GM21528 (cell line): ENCODE results near the gene SELENOK.
A peak's percentile ranks its signal among the peaks of the same experiment; 100 is the strongest.

Source experiments
- ATAC-seq: cut with Tn5 transposase; IDR thresholded peaks from one replicate; pipeline ENCODE4 v1.9.1; 2021; ENCODE audit warnings: mild to moderate bottlenecking, moderate library complexity; ENCODE audit not compliant: unreplicated experiment, low FRiP score

The SELENOK gene

GRCh38 chr3:53885239-53885638 lies 6.4 kb downstream of the SELENOK start:
- no peak for ATAC-seq

GRCh38 chr3:53884623-53885022 lies 7.0 kb downstream of the SELENOK start:
- ATAC-seq: no peak

GRCh38 chr3:53883008-53883407 lies 8.7 kb downstream of the SELENOK start:
- ATAC-seq: no peak

- peak; percentile 83 for ATAC-seq
Measured at GRCh38 chr3:53881691-53882593, 9.7 kb downstream of the SELENOK start, which contains the start of gene ACTR8. TSS of gene ACTR8 (minus strand) at chr3:53882152. CDS start at chr3:53882101, 51 bp downstream.

DNA sequence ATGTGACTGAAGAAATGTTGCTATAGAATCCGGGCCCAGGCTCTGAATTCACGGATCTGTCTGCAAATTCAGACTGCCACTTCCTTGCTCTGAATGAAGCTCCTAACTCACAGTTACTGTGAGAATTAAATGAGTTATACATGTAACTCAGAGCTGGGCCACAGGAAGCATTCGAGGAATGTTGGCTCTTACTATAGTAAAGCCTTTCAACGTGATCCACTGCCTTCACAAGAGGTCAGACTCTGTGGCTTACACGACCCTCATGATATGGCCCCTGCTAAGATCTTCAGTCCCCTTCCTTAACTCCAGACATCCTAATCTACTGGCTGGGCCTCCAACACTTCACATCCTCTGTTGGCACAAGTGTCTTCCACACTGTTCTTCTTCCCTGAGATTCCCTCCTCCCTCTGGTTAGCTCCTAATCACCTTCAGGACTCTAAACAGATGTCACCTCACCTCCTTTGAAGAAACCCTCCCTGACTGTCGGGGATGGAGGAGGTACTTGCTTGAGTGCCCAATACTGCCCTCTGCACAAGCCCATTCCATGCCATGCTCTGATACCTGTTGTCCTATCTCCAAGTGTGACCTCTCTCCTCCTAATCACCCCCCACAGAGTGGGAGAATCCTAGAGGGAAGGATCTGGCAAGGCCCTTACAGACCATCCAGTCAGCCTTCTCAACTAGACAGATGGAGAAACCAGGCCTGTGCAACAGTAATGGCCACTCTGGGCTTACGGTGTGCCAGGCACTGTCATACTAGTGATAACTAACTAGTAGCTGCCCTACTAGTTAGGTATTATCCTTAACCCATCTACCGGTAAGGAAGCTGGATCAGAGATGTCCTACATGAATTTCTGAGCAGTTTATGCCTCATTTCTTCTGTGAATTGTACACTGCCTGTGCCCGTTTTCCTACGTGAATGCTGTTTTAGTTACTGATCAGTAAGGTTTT lies 11.0 kb downstream of the SELENOK start:
- no peak for ATAC-seq

DNA sequence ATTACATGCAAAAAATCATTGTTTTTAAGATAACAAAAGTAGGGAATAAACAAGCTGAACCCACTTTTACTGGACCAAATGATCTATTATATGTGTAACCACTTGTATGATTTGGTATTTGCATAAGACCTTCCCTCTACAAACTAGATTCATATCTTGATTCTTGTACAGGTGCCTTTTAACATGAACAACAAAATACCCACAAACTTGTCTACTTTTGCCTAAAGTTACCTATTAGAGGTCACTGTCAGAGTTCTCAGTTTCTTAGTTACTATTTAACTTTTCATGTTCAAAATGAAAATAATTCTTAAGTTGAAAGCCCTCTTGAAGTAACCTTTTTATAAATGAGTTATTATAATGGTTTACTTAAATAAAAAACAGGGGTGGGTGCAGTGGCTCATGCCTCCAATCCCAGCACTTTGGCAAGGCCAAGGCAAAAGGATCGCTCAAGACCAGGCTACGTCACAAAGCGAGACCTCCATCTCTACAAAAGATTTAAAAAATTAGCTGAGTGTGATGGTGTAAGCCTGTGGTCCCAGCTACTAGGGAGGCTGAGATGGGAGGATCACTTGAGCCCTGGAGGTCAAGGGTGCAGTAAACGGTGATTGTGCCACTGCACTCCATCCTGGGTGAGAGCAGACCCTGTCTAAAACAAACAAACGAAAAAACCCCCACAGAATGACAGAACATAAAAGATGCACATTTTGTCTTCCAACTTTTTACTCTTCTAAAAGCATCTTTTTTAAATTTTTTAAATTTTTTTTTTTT lies 25.7 kb downstream of the SELENOK start:
- no peak for ATAC-seq

GRCh38 chr3:53863145-53863544 lies 28.5 kb downstream of the SELENOK start:
- ATAC-seq: no peak

DNA sequence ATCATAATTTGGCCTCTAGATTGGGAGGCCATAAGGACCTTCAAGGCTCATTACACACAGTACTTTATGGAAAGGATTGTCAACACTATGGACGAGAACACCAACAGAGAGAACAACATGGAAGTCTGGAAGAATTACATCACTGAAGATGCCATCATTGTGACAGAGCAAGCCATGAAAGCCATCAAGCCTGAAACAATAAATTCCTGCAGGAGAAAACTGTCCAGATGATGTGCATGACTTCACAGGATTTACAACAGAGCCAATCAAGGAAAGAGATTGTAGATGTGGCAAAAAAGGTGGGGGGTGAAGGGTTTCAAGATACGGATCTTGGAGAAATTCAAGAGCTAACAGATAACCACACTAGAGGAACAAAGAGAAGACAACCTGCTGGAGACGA lies 29.4 kb downstream of the SELENOK start:
- no peak for ATAC-seq

DNA sequence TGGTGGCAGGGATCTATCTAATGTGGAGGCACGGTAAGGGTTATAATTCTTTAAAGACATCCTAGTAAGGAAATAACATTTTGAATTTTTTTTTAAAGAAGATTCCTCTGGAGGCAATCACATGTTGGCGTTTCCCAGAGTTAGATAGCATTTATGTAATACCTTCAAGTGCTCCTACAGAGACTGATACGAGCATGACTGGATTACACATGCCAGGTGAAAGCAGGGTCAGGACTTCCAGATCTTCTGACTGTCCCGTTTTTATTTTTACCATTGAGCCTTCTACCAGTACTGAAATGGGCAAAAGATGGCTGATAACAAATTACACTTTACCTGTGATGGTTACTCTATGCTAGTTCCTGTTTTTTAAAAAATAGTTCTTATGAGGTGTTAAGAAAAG lies 31.5 kb downstream of the SELENOK start:
- no peak for ATAC-seq

DNA sequence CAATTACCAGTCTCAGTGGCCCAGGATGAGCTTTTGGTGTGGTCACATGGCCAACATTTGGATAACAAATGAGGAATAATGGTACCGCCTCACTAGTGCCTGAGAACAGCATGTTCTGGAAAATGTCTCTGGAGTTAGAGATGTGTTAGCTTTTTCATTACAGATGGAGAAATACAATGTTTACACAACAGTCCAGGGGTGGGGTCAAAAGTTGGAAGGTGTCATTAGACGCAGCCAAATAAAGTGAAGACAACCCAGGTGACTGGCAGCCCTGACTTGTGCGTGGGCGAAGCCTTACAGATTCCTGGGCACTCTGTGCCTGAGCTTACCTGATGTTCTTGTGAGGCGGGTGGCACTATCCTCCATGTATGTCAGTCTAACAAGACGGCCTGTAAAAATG lies 32.5 kb downstream of the SELENOK start:
- no peak for ATAC-seq

DNA sequence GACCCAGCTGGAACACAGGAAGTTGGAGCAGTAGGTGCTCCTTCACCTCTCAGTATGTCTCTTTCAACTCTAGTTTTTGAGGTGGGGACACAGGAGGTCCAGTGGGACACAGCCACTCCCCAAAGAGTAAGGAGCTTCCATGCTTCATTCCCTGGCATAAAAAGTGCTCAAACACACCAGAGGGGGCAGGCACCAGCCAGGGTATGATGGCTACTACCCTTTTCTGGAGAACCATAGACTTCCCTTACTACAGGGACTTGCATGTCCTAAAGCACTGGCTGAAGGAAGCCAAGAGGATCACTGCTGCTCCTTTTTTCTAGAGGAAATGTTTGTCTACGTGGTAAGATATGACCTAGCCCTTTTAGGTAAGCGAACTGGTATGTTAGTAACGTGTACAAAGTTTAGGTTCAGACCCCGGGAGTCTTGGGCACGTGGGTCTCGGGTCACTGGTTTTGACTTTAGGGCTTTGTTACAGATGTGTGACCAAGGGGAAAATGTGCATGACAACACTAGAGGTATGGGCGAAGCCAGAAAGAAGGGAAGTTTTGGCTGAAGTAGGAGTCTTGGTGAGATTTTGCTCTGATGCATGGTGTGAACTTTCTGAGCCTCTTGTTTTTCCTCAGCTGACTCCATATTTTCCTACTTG lies 33.4 kb downstream of the SELENOK start:
- ATAC-seq: no peak

GRCh38 chr3:53856964-53857363 lies 34.7 kb downstream of the SELENOK start:
- no peak for ATAC-seq

DNA sequence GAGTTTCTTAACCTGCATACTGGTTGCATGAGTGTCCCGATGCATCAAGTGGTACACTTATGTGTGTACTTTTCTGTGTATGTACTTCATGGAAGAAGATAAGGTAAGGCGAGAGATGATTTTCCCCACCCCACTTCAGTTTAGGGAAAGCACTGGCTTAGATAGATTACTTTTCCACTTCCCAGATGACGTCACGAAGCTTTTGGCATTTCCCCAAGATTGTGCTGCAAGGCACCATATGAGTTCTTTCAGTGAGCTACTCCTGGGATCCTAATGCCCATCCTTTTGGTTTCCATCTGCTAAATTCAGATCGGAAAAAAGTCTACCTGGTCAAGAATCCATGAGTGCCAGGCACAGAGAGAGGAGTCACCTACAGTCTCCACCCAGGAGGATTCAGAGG lies 40.8 kb downstream of the SELENOK start:
- no peak for ATAC-seq

GRCh38 chr3:53849916-53850315 lies 41.7 kb downstream of the SELENOK start:
- ATAC-seq: no peak

GRCh38 chr3:53846851-53847155 lies 44.9 kb downstream of the SELENOK start:
- ATAC-seq: no peak

- peak; percentile 48 for ATAC-seq
Measured at GRCh38 chr3:53846134-53846850, 45.4 kb downstream of the SELENOK start, which contains the start of the genes CHDH and IL17RB. TSS of gene CHDH (minus strand) at chr3:53846419. CDS start at chr3:53824008, 22,411 bp downstream. TSS of gene IL17RB (plus strand) at chr3:53846568. CDS start at chr3:53846589, 21 bp downstream.

DNA sequence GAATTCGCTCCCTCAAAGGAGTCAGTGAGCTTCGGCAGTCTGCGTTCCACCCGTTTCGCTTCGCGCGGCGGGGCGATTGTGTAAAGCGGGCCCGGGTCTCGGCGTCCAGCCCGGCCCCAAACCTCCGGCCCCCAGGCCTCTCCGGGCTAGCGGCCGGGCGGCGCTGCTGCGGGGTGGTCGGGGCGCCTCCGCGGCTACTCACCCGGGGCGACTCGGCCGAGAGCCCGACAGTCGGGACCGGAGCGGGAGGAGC lies 45.9 kb downstream of the SELENOK start:
- ATAC-seq: no peak

DNA sequence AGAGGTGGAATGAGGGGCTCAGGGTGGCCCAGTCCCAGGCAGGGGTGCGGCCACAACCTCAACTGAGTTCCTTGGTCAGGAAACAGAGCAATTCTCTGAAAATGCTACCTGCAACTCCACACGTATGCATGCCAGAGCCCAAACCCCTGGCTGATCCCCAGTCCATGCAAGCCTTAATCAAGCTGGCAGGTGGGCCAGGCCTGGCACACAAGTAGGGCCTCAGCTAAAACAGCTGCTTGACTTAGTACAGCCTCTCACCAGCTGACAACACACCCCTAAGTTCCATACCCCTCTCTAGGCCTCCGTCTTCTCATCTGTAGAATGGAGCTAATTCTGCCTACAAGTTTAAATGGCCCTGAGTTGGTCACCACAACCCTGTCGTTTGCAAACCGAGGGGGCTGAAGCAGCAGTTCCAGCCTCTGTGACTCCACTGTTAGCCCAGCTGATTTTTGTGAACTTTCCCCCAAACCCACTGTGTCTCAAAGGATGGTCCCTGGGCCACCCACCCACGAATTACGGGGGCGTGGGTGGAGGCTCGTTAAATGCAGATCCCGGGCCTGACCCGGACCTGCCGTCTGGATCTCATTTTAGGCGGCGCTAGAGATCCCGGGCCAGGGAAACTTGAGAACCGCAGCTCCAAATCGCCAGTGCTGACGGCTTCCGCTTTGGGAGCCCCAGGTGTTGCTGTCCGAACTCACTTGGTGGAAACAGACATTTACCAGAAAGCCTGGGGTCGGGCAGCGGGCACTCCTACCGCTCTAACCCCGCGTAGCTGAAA lies 46.4 kb downstream of the SELENOK start:
- ATAC-seq: peak; percentile 10
